ENCODE data around the gene TNS4. TPM values are rescaled to one million over a fixed set of nuclear protein-coding genes. Genes with fewer than 3 reads are reported as not detected.

TNS4 gene
- total and polyA plus RNA-seq, 8 donors = 0.16 to 0.24 TPM; not detected in 6

DNA sequence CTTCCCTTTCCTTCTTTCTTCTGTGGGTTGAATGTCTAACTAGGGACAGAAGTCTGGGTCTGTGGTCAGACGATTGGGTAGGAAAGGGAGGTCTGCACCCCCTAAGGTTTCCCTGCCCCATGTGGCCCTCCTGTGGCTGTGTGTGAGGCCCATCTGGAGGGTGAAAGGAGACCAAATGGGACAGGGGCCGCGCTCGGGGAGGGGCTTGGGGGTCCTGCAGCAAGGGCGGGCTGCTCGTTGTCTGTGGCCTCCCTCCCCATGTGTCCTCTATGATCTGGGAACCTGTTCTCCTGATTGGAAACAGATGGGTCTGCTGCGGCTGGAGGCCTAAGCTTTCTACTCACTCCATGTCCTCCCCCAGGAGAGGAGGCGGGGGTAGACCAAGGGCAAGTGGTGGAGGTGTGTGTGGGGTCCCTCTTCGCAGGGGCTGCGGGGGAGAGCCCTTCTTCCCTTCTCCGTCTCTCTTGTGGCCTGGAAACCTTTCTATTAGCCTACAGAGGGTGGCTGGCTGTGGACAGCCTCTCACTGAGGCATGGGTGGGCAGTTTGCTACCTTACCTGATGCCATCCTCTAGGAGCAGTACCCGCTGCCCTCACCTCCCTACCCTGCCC lies 39.6 kb downstream of the TNS4 start:
- TF ChIP-seq, protein P1, sequence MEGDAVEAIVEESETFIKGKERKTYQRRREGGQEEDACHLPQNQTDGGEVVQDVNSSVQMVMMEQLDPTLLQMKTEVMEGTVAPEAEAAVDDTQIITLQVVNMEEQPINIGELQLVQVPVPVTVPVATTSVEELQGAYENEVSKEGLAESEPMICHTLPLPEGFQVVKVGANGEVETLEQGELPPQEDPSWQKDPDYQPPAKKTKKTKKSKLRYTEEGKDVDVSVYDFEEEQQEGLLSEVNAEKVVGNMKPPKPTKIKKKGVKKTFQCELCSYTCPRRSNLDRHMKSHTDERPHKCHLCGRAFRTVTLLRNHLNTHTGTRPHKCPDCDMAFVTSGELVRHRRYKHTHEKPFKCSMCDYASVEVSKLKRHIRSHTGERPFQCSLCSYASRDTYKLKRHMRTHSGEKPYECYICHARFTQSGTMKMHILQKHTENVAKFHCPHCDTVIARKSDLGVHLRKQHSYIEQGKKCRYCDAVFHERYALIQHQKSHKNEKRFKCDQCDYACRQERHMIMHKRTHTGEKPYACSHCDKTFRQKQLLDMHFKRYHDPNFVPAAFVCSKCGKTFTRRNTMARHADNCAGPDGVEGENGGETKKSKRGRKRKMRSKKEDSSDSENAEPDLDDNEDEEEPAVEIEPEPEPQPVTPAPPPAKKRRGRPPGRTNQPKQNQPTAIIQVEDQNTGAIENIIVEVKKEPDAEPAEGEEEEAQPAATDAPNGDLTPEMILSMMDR (IDR thresholded peaks at IDR 0.05) = no peak
- Histone ChIP-seq H3K27ac (no peak overlapping the region), H3K4me3 (no peak overlapping the region), H3K36me3 (no peaks in the 10 kb centered on the region), H3K4me1 (no peaks in the 10 kb centered on the region), H3K27me3 (no peaks in the 10 kb centered on the region), H3K9me3 (no peaks in the 10 kb centered on the region)
- DNase-seq (no peak), ATAC-seq (no peak), FAIRE-seq (no peak)
- intact Hi-C loops (cut with DNase I) = no loop called here
- 65 to 81% methylated on average over 12 of the region's 12 CpGs for WGBS, 2 donors

GRCh38 chr17:40460968-40461731 lies 40.3 kb downstream of the TNS4 start:
- no peaks in the 10 kb centered on the region for H3K36me3 ChIP-seq
- H3K4me3 ChIP-seq = no peak overlapping the region
- H3K9me3 ChIP-seq = no peaks in the 10 kb centered on the region
- H3K27ac ChIP-seq = no peak overlapping the region
- DNase-seq = no peak
- H3K4me1 ChIP-seq = no peaks in the 10 kb centered on the region
- WGBS, 2 donors = 74 to 75% methylated on average over 9 of the region's 9 CpGs
- no peak for ATAC-seq
- intact Hi-C loops (cut with DNase I) = no loop called here
- no peak for FAIRE-seq
- TF ChIP-seq, protein P1 (IDR thresholded peaks at IDR 0.05) = no peak
- no peaks in the 10 kb centered on the region for H3K27me3 ChIP-seq

DNA sequence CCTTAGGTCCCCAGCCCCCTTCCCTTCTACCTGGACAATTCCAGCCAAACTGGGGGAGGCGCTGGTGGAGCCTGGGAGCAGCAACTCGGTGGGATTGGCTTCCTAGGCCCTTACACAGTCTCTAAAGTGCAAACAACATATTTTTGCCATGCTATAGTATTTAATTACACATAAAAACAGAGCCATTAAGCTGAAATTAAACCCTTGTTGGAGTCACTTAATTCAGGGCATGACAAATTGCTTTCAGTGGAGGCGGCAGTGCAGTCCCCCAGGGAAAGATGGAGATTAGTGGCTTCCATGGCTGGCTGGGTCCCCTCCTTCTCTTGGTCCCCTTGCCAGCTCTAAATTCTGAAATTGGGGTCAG lies 40.8 kb downstream of the TNS4 start:
- no peaks in the 10 kb centered on the region for H3K4me1 ChIP-seq
- TF ChIP-seq, protein P1 (IDR thresholded peaks at IDR 0.05) = no peak
- no peak overlapping the region for H3K4me3 ChIP-seq
- H3K36me3 ChIP-seq = no peaks in the 10 kb centered on the region
- no peak for FAIRE-seq
- no peaks in the 10 kb centered on the region for H3K27me3 ChIP-seq
- intact Hi-C loops (cut with DNase I) = no loop called here
- H3K27ac ChIP-seq = no peak overlapping the region
- no peak for ATAC-seq
- DNase-seq = no peak
- no peaks in the 10 kb centered on the region for H3K9me3 ChIP-seq
- WGBS, 2 donors = 75 to 78% methylated on average over 3 of the region's 3 CpGs

DNA sequence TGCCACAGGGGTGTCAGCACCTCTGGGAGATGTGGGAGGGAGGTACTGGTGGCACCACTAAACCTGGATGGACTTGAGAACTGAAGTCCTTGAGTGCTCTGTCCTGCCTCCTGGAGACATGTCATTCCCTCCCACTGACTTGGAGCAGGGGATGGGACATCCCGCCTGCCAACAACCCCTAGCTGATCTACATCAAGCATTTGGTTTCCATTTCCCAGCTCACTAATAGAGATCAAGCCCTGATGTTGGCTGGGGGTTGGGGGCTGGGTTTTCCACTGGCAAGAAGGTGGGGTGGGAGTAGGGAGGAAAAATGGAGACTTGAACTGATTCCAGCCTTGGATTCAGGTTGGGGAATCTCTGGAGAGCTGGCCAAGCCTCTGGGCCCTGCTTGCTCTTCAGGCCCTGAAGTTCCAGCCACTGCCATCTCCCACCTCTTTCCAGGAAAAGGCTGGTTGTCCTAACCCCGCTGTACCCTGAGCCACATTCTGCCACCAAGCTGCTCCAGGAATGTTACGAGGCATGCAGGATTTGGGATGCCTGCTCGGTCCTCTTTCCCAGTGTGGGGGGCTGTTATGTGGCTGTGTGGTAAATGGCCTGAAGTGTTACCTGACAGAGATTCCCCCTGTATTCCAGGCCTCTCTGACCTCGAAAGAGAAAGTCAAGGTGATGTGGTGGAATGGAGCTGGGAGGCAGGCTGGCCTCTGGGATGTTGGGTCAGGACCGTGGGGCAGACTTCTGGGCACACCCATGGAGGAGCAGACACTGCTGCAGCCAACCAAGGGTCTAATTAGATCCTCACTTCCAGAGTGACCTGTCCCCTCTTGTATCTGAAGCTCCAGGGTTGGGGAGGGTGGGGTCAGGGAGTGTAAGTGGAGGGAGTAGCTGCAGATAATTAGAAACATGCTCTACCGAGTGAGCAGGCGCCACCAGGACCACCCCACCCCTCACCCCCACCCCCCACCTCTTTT lies 41.5 kb downstream of the TNS4 start:
- WGBS, 2 donors = 73 to 77% methylated on average over 8 of the region's 8 CpGs
- ATAC-seq = no peak
- Histone ChIP-seq H3K36me3 (no peaks in the 10 kb centered on the region), H3K4me3 (no peak overlapping the region), H3K27ac (no peak overlapping the region), H3K4me1 (no peaks in the 10 kb centered on the region), H3K27me3 (no peaks in the 10 kb centered on the region), H3K9me3 (no peaks in the 10 kb centered on the region)
- FAIRE-seq = no peak
- intact Hi-C loops (cut with DNase I) = no loop called here
- TF ChIP-seq, protein P1 (IDR thresholded peaks at IDR 0.05) = no peak
- no peak for DNase-seq

Data from pancreas (tissue), 10 donors.